Measurements from ENCODE around the gene CITED4.

DNA sequence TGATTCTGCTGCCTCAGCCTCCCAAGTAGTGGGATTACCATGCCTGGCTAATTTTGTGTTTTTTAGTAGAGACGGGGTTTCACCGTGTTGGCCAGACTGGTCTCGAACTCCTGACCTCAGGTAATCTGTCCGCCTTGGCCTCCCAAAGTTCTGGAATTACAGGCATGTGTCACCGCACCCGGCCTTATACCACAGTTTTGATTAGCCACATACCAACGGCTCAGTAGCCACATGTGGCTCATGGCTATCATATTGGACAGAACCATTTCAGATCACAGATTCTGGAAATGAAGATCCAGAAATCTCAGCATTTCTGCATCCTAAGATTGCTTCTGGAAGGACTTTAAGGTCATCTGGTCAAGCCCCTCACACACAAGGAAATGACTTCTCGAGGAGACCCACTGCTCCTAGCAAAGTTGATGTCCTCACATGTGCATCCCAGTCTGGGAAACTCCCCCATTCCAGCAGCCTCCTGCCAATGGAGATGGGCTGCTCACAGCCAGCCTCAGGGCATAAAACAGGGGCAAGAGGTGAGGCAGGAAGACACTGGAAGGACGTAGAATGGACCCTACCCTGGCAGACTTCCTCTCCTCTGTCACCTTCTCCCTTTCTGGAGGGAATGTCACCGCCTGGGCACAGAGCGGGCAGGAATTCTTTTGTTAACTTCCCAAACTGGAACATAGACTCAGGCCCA is 17.5 kb upstream of the CITED4 start:
- TF ChIP-seq, protein P1, sequence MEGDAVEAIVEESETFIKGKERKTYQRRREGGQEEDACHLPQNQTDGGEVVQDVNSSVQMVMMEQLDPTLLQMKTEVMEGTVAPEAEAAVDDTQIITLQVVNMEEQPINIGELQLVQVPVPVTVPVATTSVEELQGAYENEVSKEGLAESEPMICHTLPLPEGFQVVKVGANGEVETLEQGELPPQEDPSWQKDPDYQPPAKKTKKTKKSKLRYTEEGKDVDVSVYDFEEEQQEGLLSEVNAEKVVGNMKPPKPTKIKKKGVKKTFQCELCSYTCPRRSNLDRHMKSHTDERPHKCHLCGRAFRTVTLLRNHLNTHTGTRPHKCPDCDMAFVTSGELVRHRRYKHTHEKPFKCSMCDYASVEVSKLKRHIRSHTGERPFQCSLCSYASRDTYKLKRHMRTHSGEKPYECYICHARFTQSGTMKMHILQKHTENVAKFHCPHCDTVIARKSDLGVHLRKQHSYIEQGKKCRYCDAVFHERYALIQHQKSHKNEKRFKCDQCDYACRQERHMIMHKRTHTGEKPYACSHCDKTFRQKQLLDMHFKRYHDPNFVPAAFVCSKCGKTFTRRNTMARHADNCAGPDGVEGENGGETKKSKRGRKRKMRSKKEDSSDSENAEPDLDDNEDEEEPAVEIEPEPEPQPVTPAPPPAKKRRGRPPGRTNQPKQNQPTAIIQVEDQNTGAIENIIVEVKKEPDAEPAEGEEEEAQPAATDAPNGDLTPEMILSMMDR (IDR thresholded peaks at IDR 0.05): no peak
- TF ChIP-seq POLR2A (IDR thresholded peaks at IDR 0.05): no peak
